A549 (cell line): Measurements from ENCODE around the gene ANKRD33B. TPM values are rescaled to one million over a fixed set of nuclear protein-coding genes. Genes with fewer than 3 reads are reported as not detected.

ENCODE experiments used
- ATAC-seq, 2 experiments: fragments of 200-7000 bp in 1 of 2; fragments of >200 bp in 1 of 2; cut with Nextera tagmentation in 1 of 2; cut with Tn5 transposase in 1 of 2; 3 replicates each; pipeline versions ENCODE4 v1.8.0 to v1.9.1; 2018 to 2020; ENCODE audit warnings: mild to moderate bottlenecking in 1 of 2, moderate library complexity in 1 of 2
- CTCF ChIA-PET: fragments of 300-600 bp; sonication (Branson Sonifier 250); formaldehyde crosslinking; extraction: SDS; loops from one replicate; lab custom pipeline; 2021; ENCODE audit warnings: antibody characterized with exemption, inconsistent platforms; lab: Yijun Ruan, JAX
- POLR2A ChIA-PET: fragments of 350-600 bp; formaldehyde crosslinking; extraction: SDS; loops from one replicate; lab custom pipeline; 2021; ENCODE audit warnings: antibody characterized with exemption, inconsistent platforms; lab: Yijun Ruan, JAX
- DNase-seq, 2 experiments: peaks; one replicate each; pipeline versions ENCODE4 v3.0.0 to v3.0.0-alpha.2; 2011 to 2016; ENCODE audit warnings: low read depth in 1 of 2, low spot score in 1 of 2
- FAIRE-seq: peaks from 2 replicates; lab custom pipeline; 2011; peaks lifted over from hg19 to GRCh38; lab: Jason Lieb, UNC
- H3K27ac ChIP-seq, 2 experiments: fragments of >200 bp; sonication (Bioruptor Twin); formaldehyde crosslinking; 3 replicates each; pipeline ENCODE4 v1.5.1; 2016 to 2017
- H3K4me1 ChIP-seq: fragments of >200 bp; sonication (Bioruptor Twin); formaldehyde crosslinking; 3 replicates; pipeline ENCODE4 v1.6.1; 2016
- H3K4me2 ChIP-seq: fragments of >200 bp; sonication (Bioruptor Twin); formaldehyde crosslinking; 3 replicates; pipeline ENCODE4 v1.6.1; 2016
- H3K4me3 ChIP-seq: fragments of >200 bp; sonication (Bioruptor Twin); formaldehyde crosslinking; 3 replicates; pipeline ENCODE4 v1.5.1; 2016
- H3K9me3 ChIP-seq: fragments of >200 bp; sonication (Bioruptor Twin); formaldehyde crosslinking; 3 replicates; pipeline ENCODE4 v1.6.1; 2016
- BHLHE40 ChIP-seq: IDR thresholded peaks from 2 replicates; pipeline ENCODE4 v1.6.1; 2012; ENCODE audit warnings: low read depth, low read length, inconsistent platforms
- CBX2 ChIP-seq: fragments of 200-600 bp; sonication (generic); IDR thresholded peaks from 2 replicates; pipeline ENCODE4 v1.6.1; 2016; ENCODE audit warnings: low read depth, mild to moderate bottlenecking, borderline replicate concordance
- CBX8 ChIP-seq: fragments of 200-600 bp; sonication (generic); IDR thresholded peaks from 2 replicates; pipeline ENCODE4 v1.6.1; 2016
- CHD2 ChIP-seq: fragments of 150-350 bp; IDR thresholded peaks from 2 replicates; pipeline ENCODE4 v1.6.1; 2014; ENCODE audit warnings: low read length; ENCODE audit not compliant: partially characterized antibody
- CHD4 ChIP-seq: fragments of 200-600 bp; sonication (generic); IDR thresholded peaks from 2 replicates; pipeline ENCODE4 v1.6.1; 2016; ENCODE audit warnings: antibody characterized with exemption, mild to moderate bottlenecking, borderline replicate concordance
- EHF ChIP-seq: fragments of 250-450 bp; sonication (Bioruptor Pico); IDR thresholded peaks from 2 replicates; pipeline ENCODE4 v1.5.0; 2020; ENCODE audit warnings: mild to moderate bottlenecking
- EHMT2 ChIP-seq: fragments of 200-600 bp; sonication (generic); IDR thresholded peaks from 2 replicates; pipeline ENCODE4 v1.6.1; 2016; ENCODE audit warnings: antibody characterized with exemption, low read depth, mild to moderate bottlenecking, moderate library complexity
- EP300 ChIP-seq, 2 experiments: fragments of >200 bp; sonication (Bioruptor Twin); formaldehyde crosslinking; IDR thresholded peaks; 2 replicates in 1 of 2; 3 replicates in 1 of 2; pipeline ENCODE4 v1.6.1; 2016 to 2017
- ESRRA ChIP-seq: fragments of 150-350 bp; IDR thresholded peaks from 2 replicates; pipeline ENCODE4 v1.6.1; 2014; ENCODE audit warnings: mild to moderate bottlenecking, low read length, borderline replicate concordance
- FOSL2 ChIP-seq, 2 experiments: fragments of 450-650 bp in 1 of 2; fragments of >200 bp in 1 of 2; sonication (Bioruptor Twin) in 1 of 2; formaldehyde crosslinking; IDR thresholded peaks; 2 replicates each; pipeline versions ENCODE4 v1.5.0 to v1.6.1; 2016 to 2020; ENCODE audit warnings: mild to moderate bottlenecking in 1 of 2, moderate library complexity in 1 of 2
- GATA3 ChIP-seq: IDR thresholded peaks from 2 replicates; pipeline ENCODE4 v1.6.1; 2012; ENCODE audit warnings: borderline replicate concordance
- HDAC2 ChIP-seq: fragments of 200-600 bp; sonication (generic); IDR thresholded peaks from 2 replicates; pipeline ENCODE4 v1.6.1; 2016
- HEYL ChIP-seq: fragments of 250-450 bp; sonication (Bioruptor Pico); IDR thresholded peaks from 2 replicates; pipeline ENCODE4 v1.8.0; 2021; ENCODE audit warnings: mild to moderate bottlenecking, moderate library complexity
- HOXA7 ChIP-seq: fragments of 250-450 bp; sonication (Bioruptor Pico); IDR thresholded peaks from 2 replicates; pipeline ENCODE4 v1.5.0; 2020; ENCODE audit warnings: mild to moderate bottlenecking, moderate library complexity
- KDM1A ChIP-seq: fragments of 200-600 bp; sonication (generic); IDR thresholded peaks from 2 replicates; pipeline ENCODE4 v1.6.1; 2016; ENCODE audit warnings: low read depth, mild to moderate bottlenecking
- MAFK ChIP-seq: fragments of 450-650 bp; IDR thresholded peaks from 2 replicates; pipeline ENCODE4 v1.6.1; 2014; ENCODE audit not compliant: partially characterized antibody
- NFE2L2 ChIP-seq: fragments of 150-350 bp; conservative IDR thresholded peaks from 2 replicates; pipeline ENCODE4 v1.6.1; 2014; ENCODE audit warnings: low read length
- NPAS2 ChIP-seq: fragments of 250-450 bp; sonication (Bioruptor Pico); IDR thresholded peaks from 2 replicates; pipeline ENCODE4 v1.8.0; 2022; ENCODE audit warnings: mild to moderate bottlenecking, moderate library complexity, borderline replicate concordance
- PBX3 ChIP-seq: IDR thresholded peaks from 2 replicates; pipeline ENCODE4 v1.6.1; 2012
- PHF8 ChIP-seq: fragments of 200-600 bp; sonication (generic); IDR thresholded peaks from 2 replicates; pipeline ENCODE4 v1.6.1; 2016; ENCODE audit warnings: low read depth, mild to moderate bottlenecking, antibody characterized with exemption, moderate library complexity, borderline replicate concordance
- POLR2A ChIP-seq: IDR thresholded peaks from 2 replicates; pipeline ENCODE4 v1.6.1; 2012; ENCODE audit warnings: mild to moderate bottlenecking, low read length
- RARB ChIP-seq: fragments of 250-450 bp; sonication (Bioruptor Pico); IDR thresholded peaks from 2 replicates; pipeline ENCODE4 v1.8.0; 2021; ENCODE audit warnings: mild to moderate bottlenecking, moderate library complexity
- SREBF2 ChIP-seq: fragments of 450-650 bp; IDR thresholded peaks from 2 replicates; pipeline ENCODE4 v1.6.1; 2014; ENCODE audit warnings: mild to moderate bottlenecking, moderate library complexity
- TFCP2L1 ChIP-seq: fragments of 250-450 bp; sonication (Bioruptor Pico); IDR thresholded peaks from 2 replicates; pipeline ENCODE4 v1.5.0; 2021; ENCODE audit warnings: mild to moderate bottlenecking
- ZNF302 ChIP-seq: fragments of 250-450 bp; sonication (Bioruptor Pico); IDR thresholded peaks from 2 replicates; pipeline ENCODE4 v1.9.0; 2021; ENCODE audit warnings: inconsistent platforms, mild to moderate bottlenecking, moderate library complexity
- WGBS: methylation state at CpG from one replicate; pipeline ENCODE4 v1.1.6; 2017; ENCODE audit errors: missing lambda C conversion rate; 5-methylcytosine and 5-hydroxymethylcytosine counted together
- polyA plus RNA-seq, 4 experiments: library from polyadenylated mRNA; depleted of rRNA in 3 of 4; stranded (reverse); fragments of >200 nt; fragmentation: RNase III in 1 of 4; extraction: RNeasy Plus Mini Kit Qiagen cat#74134 plus additional on column Dnase treatment in 1 of 4; gene quantifications; 2 replicates in 3 of 4; 3 replicates in 1 of 4; pipeline ENCODE4 v1.2.3, GENCODE V29; 2011 to 2017
- TF ChIP-seq, protein P1 (sequence below): fragments of 250-450 bp; sonication (Bioruptor Pico); IDR thresholded peaks from 2 replicates; pipeline ENCODE4 v1.5.0; 2020; ENCODE audit warnings: low read depth, mild to moderate bottlenecking, moderate library complexity
- TF ChIP-seq, protein P2 (sequence below): fragments of 250-450 bp; sonication (Bioruptor Pico); IDR thresholded peaks from 2 replicates; pipeline ENCODE4 v1.5.0; 2021; ENCODE audit warnings: mild to moderate bottlenecking, moderate library complexity, borderline replicate concordance
- TF ChIP-seq, protein P3 (sequence below): fragments of >200 bp; sonication (Bioruptor Twin); formaldehyde crosslinking; IDR thresholded peaks from 2 replicates; pipeline ENCODE4 v1.6.1; 2016
- TF ChIP-seq, protein P4 (sequence below): fragments of >200 bp; sonication (Bioruptor Twin); formaldehyde crosslinking; IDR thresholded peaks from 3 replicates; pipeline ENCODE4 v1.5.1; 2016

The ANKRD33B gene
- polyA plus RNA-seq, 2 of the 4 experiments (the other 2 are of a cell fraction) = 4.0 to 6.9 TPM

DNA sequence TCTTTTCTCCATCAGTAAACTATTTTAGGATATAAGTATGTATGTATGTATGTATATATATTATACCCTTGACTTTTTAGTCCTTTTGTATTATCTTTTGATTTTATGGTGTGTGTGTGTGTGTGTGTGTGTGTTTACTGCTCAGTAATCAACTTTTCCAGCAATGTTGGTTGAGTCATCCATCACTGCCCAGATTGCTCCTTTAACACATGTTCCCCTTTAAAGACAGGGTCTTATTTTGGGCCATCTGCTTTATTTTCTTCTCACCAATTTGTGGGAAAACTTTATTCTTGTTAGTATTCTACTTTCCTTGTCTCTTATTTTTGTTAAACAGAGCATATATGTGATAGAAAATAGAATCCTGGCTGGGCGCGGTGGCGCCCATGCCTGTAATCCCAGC lies 28.1 kb downstream of the ANKRD33B start:
- ATAC-seq (no peak), DNase-seq (no peak), FAIRE-seq (no peak)
- Histone ChIP-seq H3K4me1 (peaks cover 64% of the 10 kb centered on the region), H3K4me2 (peak overlapping the region; percentile 67; the same call in 1 of the 3 replicates), H3K4me3 (no peak overlapping the region), H3K27ac (no peak overlapping the region), H3K9me3 (no peaks in the 10 kb centered on the region)
- 65% methylated on average over 3 of the region's 3 CpGs for WGBS
- ChIA-PET CTCF (no interaction called here), POLR2A (no interaction called here)
- TF ChIP-seq ESRRA (no peak), KDM1A (no peak), TFCP2L1 (no peak), PBX3 (no peak), PHF8 (no peak), NPAS2 (CRISPR knock-in tag) (no peak), FOSL2 (IDR thresholded peaks at IDR 0.05) (no peak), FOSL2 (CRISPR knock-in tag; IDR thresholded peaks at IDR 0.05) (no peak), HDAC2 (no peak), RARB (CRISPR knock-in tag) (no peak), HOXA7 (CRISPR knock-in tag) (no peak), EHMT2 (no peak), GATA3 (no peak), NFE2L2 (no peak), CHD4 (no peak), CBX8 (no peak), POLR2A (no peak)
- TF ChIP-seq, protein P1, sequence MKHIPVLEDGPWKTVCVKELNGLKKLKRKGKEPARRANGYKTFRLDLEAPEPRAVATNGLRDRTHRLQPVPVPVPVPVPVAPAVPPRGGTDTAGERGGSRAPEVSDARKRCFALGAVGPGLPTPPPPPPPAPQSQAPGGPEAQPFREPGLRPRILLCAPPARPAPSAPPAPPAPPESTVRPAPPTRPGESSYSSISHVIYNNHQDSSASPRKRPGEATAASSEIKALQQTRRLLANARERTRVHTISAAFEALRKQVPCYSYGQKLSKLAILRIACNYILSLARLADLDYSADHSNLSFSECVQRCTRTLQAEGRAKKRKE (CRISPR knock-in tag) = no peak

GRCh38 chr5:10592601-10593000 lies 28.7 kb downstream of the ANKRD33B start:
- H3K4me2 ChIP-seq = no peak overlapping the region
- no peak overlapping the region for H3K4me3 ChIP-seq
- POLR2A ChIA-PET = no interaction called here
- H3K4me1 ChIP-seq = peaks cover 69% of the 10 kb centered on the region
- H3K27ac ChIP-seq = peak overlapping the region in 1 of 2 experiments; percentile 29; a peak in 2 of 6 replicates
- TF ChIP-seq HOXA7 (CRISPR knock-in tag) (no peak), MAFK (peak; percentile 95)
- CTCF ChIA-PET = interaction anchor here (0.8 to 1.2 kb wide), 2 partner anchors 9 to 15 kb away, joined by 3 read pairs; no protein-coding TSS in a partner anchor
- H3K9me3 ChIP-seq = no peaks in the 10 kb centered on the region
- no peak for DNase-seq
- no peak for ATAC-seq
- no peak for FAIRE-seq

- FAIRE-seq (no peak), DNase-seq (no peak), ATAC-seq (no peak)
- no peak overlapping the region for H3K4me2 ChIP-seq
- POLR2A ChIA-PET = no interaction called here
- WGBS = 80% methylated on average over 7 of the region's 7 CpGs
- H3K27ac ChIP-seq = peak overlapping the region; percentile 7 to 66; a peak in 4 of 6 replicates
- peaks cover 69% of the 10 kb centered on the region for H3K4me1 ChIP-seq
- CTCF ChIA-PET = interaction anchor here (1.0 to 2.3 kb wide), 5 partner anchors 8 to 141 kb away, joined by 3 to 7 read pairs (median 4); no protein-coding TSS in a partner anchor
- H3K4me3 ChIP-seq = no peak overlapping the region
- no peaks in the 10 kb centered on the region for H3K9me3 ChIP-seq
- TF ChIP-seq ESRRA (no peak), CBX2 (no peak), EHMT2 (no peak), EHF (CRISPR knock-in tag) (no peak), SREBF2 (no peak), HEYL (no peak), CHD2 (no peak), FOSL2 (IDR thresholded peaks at IDR 0.05) (no peak), FOSL2 (CRISPR knock-in tag; IDR thresholded peaks at IDR 0.05) (no peak), ZNF302 (CRISPR knock-in tag) (no peak), BHLHE40 (no peak), EP300 (IDR thresholded peaks at IDR 0.05) (no peak), NFE2L2 (no peak)
- TF ChIP-seq, protein P2, sequence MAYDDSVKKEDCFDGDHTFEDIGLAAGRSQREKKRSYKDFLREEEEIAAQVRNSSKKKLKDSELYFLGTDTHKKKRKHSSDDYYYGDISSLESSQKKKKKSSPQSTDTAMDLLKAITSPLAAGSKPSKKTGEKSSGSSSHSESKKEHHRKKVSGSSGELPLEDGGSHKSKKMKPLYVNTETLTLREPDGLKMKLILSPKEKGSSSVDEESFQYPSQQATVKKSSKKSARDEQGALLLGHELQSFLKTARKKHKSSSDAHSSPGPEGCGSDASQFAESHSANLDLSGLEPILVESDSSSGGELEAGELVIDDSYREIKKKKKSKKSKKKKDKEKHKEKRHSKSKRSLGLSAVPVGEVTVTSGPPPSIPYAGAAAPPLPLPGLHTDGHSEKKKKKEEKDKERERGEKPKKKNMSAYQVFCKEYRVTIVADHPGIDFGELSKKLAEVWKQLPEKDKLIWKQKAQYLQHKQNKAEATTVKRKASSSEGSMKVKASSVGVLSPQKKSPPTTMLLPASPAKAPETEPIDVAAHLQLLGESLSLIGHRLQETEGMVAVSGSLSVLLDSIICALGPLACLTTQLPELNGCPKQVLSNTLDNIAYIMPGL = no peak
- TF ChIP-seq, protein P3, sequence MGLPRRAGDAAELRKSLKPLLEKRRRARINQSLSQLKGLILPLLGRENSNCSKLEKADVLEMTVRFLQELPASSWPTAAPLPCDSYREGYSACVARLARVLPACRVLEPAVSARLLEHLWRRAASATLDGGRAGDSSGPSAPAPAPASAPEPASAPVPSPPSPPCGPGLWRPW = no peak
- TF ChIP-seq, protein P4, sequence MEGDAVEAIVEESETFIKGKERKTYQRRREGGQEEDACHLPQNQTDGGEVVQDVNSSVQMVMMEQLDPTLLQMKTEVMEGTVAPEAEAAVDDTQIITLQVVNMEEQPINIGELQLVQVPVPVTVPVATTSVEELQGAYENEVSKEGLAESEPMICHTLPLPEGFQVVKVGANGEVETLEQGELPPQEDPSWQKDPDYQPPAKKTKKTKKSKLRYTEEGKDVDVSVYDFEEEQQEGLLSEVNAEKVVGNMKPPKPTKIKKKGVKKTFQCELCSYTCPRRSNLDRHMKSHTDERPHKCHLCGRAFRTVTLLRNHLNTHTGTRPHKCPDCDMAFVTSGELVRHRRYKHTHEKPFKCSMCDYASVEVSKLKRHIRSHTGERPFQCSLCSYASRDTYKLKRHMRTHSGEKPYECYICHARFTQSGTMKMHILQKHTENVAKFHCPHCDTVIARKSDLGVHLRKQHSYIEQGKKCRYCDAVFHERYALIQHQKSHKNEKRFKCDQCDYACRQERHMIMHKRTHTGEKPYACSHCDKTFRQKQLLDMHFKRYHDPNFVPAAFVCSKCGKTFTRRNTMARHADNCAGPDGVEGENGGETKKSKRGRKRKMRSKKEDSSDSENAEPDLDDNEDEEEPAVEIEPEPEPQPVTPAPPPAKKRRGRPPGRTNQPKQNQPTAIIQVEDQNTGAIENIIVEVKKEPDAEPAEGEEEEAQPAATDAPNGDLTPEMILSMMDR = no peak
These were observed 29.8 kb downstream of the ANKRD33B start for GRCh38 chr5:10593531-10594181.
